Spleen (tissue), 11 donors: ENCODE results near the gene ITGA1. TPM values are rescaled to one million over a fixed set of nuclear protein-coding genes. Genes with fewer than 3 reads are reported as not detected.
A peak's percentile ranks its signal among the peaks of the same experiment; 100 is the strongest.
"Not testable (repeated sequence)": the region's sequence is repeated elsewhere in the genome, so short reads cannot be mapped to it uniquely, and the experiment has no call there.

ENCODE experiments used
- DNase-seq: peaks from one replicate; pipeline ENCODE4 v3.0.0-alpha.2; 2020
- H3K27ac ChIP-seq, 8 donors: fragments of 200-600 bp; sonication (generic) in 7 of 8; 1 replicate in 4 of 8; 2 replicates in 4 of 8; pipeline versions ENCODE4 v1.5.0 to v1.8.0; 2016 to 2021; ENCODE audit warnings: inconsistent platforms in 4 of 8, mild to moderate bottlenecking in 4 of 8, moderate library complexity in 1 of 8
- H3K27me3 ChIP-seq, 7 donors: fragments of 200-600 bp; sonication (generic) in 6 of 7; replicated peaks in 1 of 7; 1 replicate in 4 of 7; 2 replicates in 3 of 7; pipeline versions ENCODE4 v1.5.0 to v1.8.0; 2016 to 2021; ENCODE audit warnings: inconsistent platforms in 3 of 7, mild to moderate bottlenecking in 1 of 7
- H3K36me3 ChIP-seq, 6 donors: fragments of 200-600 bp; sonication (generic) in 5 of 6; 1 replicate in 4 of 6; 2 replicates in 2 of 6; pipeline versions ENCODE4 v1.5.0 to v1.8.0; 2016 to 2021; ENCODE audit warnings: inconsistent platforms in 2 of 6
- H3K4me1 ChIP-seq, 6 donors: fragments of 200-600 bp; sonication (generic) in 5 of 6; 1 replicate in 3 of 6; 2 replicates in 3 of 6; pipeline versions ENCODE4 v1.5.0 to v1.8.0; 2016 to 2021; ENCODE audit warnings: inconsistent platforms in 3 of 6
- H3K4me3 ChIP-seq, 8 donors: fragments of 200-600 bp; sonication (generic) in 7 of 8; 1 replicate in 4 of 8; 2 replicates in 4 of 8; pipeline versions ENCODE4 v1.5.0 to v1.8.0; 2016 to 2021; ENCODE audit warnings: inconsistent platforms in 4 of 8, mild to moderate bottlenecking in 4 of 8, moderate library complexity in 2 of 8
- H3K9me3 ChIP-seq, 8 donors: fragments of 200-600 bp; sonication (generic) in 7 of 8; 1 replicate in 4 of 8; 2 replicates in 4 of 8; pipeline versions ENCODE4 v1.5.0 to v1.8.0; 2016 to 2021; ENCODE audit warnings: inconsistent platforms in 4 of 8
- POLR2A ChIP-seq, 3 donors: fragments of 450-650 bp; IDR thresholded peaks; one replicate each; pipeline ENCODE4 v1.5.1; 2017; ENCODE audit warnings: antibody characterized with exemption in 3 of 3, mild to moderate bottlenecking in 1 of 3
- POLR2AphosphoS5 ChIP-seq, 3 donors: sonication (generic); formaldehyde crosslinking; IDR thresholded peaks; one replicate each; pipeline ENCODE4 v1.5.1; 2017; ENCODE audit warnings: antibody characterized with exemption in 3 of 3
- WGBS, 5 donors: extraction: QIAGEN DNeasy Blood & Tissue Kit in 3 of 5; methylation state at CpG; one replicate each; pipeline versions ENCODE4 v1.1.5 to v1.1.7; 2013 to 2018; 5-methylcytosine and 5-hydroxymethylcytosine counted together
- intact Hi-C: fragments of 100-400 bp; cut with DNase I; formaldehyde crosslinking; loops from one replicate; pipeline ENCODE4 v1.15.0; 2023; ENCODE audit warnings: low total_unique reads
- polyA plus RNA-seq, 3 donors: library from polyadenylated mRNA; stranded (reverse); fragments of 200-250 nt; gene quantifications; one replicate each; pipeline ENCODE4 v1.2.1, GENCODE V29; 2013
- total RNA-seq, 7 donors: library from RNA; depleted of rRNA in 3 of 7; stranded (reverse); fragments of >200 nt in 3 of 7; fragmentation: NEBNext Ultra II Directional in 4 of 7; extraction: Animal tissue kit (Norgen Biotek cat#: 25700) in 4 of 7; gene quantifications; one replicate each; pipeline versions ENCODE4 v1.1.0 to v1.2.1, GENCODE V29; 2016 to 2021
- TF ChIP-seq, protein P1 (sequence below), 11 experiments: fragments of 200-600 bp in 7 of 11; fragments of 450-650 bp in 4 of 11; sonication (generic) in 4 of 11; IDR thresholded peaks in 8 of 11; conservative IDR thresholded peaks in 3 of 11; 1 replicate in 7 of 11; 2 replicates in 4 of 11; pipeline versions ENCODE4 v1.4.0 to v1.8.0; 2016 to 2021; ENCODE audit warnings: antibody characterized with exemption in 11 of 11, inconsistent platforms in 4 of 11, mild to moderate bottlenecking in 1 of 11
- donor health status: healthy with polysubstance abuse.
- donor health status: DM: no; HTN: no; CAD: no; lungs with moderate emphysema.
- donor health status: DM: no; HTN: no; CAD: no.
- donor health status: Bipolar disorder and iron deficiency.
- donor health status: healthy.
- donor health status: DM: no; HTN: no; CAD: no.
- donor health status: DM: yes; HTN: yes; CAD: no.

Gene ITGA1
- total and polyA plus RNA-seq, 10 donors = 8.3 to 505 (median 289) TPM

DNA sequence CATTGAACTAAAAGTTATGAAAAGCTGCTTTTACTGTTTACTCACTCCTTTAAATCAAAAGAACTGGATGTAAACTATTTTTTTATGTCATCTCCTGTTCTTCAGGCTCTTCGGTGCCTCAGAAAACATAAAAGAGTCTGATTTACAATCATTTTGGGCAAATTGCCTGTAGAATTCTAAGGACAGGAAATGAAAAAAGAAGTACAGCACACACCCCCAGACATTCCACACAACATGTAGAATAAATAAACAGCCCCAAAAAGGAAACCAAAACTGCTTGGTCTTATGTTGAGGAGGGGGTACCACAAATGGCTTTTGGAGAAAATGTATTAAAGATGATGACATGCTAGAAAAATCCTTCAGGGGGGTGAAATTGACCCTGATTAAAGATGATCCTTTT is 57.2 kb downstream of the ITGA1 start:
- 10 to 28% (median 16%) methylated on average over 1 of the region's 1 CpG for WGBS, 5 donors
- Histone ChIP-seq H3K27me3 (no peaks in the 10 kb centered on the region), H3K27ac (peak overlapping the region in 7 of 8 donors; percentile 5 to 61 (median 42)), H3K36me3 (no peaks in the 10 kb centered on the region), H3K9me3 (no peaks in the 10 kb centered on the region), H3K4me1 (peaks cover 5 to 76% (median 23%) of the 10 kb centered on the region in 6 donors), H3K4me3 (no peak overlapping the region)
- DNase-seq = no peak
- intact Hi-C loops = no loop called here
- TF ChIP-seq, protein P1, sequence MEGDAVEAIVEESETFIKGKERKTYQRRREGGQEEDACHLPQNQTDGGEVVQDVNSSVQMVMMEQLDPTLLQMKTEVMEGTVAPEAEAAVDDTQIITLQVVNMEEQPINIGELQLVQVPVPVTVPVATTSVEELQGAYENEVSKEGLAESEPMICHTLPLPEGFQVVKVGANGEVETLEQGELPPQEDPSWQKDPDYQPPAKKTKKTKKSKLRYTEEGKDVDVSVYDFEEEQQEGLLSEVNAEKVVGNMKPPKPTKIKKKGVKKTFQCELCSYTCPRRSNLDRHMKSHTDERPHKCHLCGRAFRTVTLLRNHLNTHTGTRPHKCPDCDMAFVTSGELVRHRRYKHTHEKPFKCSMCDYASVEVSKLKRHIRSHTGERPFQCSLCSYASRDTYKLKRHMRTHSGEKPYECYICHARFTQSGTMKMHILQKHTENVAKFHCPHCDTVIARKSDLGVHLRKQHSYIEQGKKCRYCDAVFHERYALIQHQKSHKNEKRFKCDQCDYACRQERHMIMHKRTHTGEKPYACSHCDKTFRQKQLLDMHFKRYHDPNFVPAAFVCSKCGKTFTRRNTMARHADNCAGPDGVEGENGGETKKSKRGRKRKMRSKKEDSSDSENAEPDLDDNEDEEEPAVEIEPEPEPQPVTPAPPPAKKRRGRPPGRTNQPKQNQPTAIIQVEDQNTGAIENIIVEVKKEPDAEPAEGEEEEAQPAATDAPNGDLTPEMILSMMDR (IDR thresholded peaks at IDR 0.05 in 8 of 11, conservative IDR thresholded peaks at IDR 0.05 in 3 of 11) = no peak
- no peak for TF ChIP-seq POLR2AphosphoS5 (IDR thresholded peaks at IDR 0.05)
- no peak for TF ChIP-seq POLR2A (IDR thresholded peaks at IDR 0.05)

GRCh38 chr5:52846182-52846842 is 58.6 kb downstream of the ITGA1 start:
- Histone ChIP-seq H3K9me3 (no peaks in the 10 kb centered on the region), H3K27ac (peak overlapping the region in 5 of 8 donors; percentile 2 to 52 (median 42)), H3K27me3 (no peaks in the 10 kb centered on the region), H3K4me1 (peaks cover 5 to 69% (median 18%) of the 10 kb centered on the region in 6 donors), H3K36me3 (no peaks in the 10 kb centered on the region), H3K4me3 (no peak overlapping the region)
- intact Hi-C loops = no loop called here
- DNase-seq = no peak
- TF ChIP-seq, protein P1 (IDR thresholded peaks at IDR 0.05 in 8 of 11, conservative IDR thresholded peaks at IDR 0.05 in 3 of 11) = no peak
- TF ChIP-seq POLR2AphosphoS5 (IDR thresholded peaks at IDR 0.05) = no peak
- TF ChIP-seq POLR2A (IDR thresholded peaks at IDR 0.05) = no peak
- WGBS, 5 donors = 47 to 70% (median 58%) methylated on average over 6 of the region's 6 CpGs

- intact Hi-C loops, H3K27ac ChIP-seq, H3K27me3 ChIP-seq, H3K36me3 ChIP-seq, H3K4me3 ChIP-seq, H3K9me3 ChIP-seq, DNase-seq: not testable (repeated sequence)
- peaks cover 5 to 60% (median 25%) of the 10 kb centered on the region in 6 donors for H3K4me1 ChIP-seq
- WGBS, 5 donors = 84 to 96% (median 91%) methylated on average over 4 to 5 of the region's 5 CpGs
These were observed 61.0 kb downstream of the ITGA1 start for GRCh38 chr5:52848688-52849087.

- H3K9me3 ChIP-seq = no peaks in the 10 kb centered on the region
- H3K27me3 ChIP-seq = no peaks in the 10 kb centered on the region
- TF ChIP-seq POLR2A (IDR thresholded peaks at IDR 0.05) = no peak
- intact Hi-C loops = no loop called here
- 70 to 93% (median 82%) methylated on average over 3 of the region's 3 CpGs for WGBS, 5 donors
- H3K36me3 ChIP-seq = peaks cover 0 to 8% (median 0%) of the 10 kb centered on the region in 6 donors
- no peak for DNase-seq
- no peak overlapping the region for H3K27ac ChIP-seq
- H3K4me3 ChIP-seq = no peak overlapping the region
- H3K4me1 ChIP-seq = peaks cover 5 to 60% (median 28%) of the 10 kb centered on the region in 6 donors
These were observed 61.8 kb downstream of the ITGA1 start for GRCh38 chr5:52849544-52849943.

DNA sequence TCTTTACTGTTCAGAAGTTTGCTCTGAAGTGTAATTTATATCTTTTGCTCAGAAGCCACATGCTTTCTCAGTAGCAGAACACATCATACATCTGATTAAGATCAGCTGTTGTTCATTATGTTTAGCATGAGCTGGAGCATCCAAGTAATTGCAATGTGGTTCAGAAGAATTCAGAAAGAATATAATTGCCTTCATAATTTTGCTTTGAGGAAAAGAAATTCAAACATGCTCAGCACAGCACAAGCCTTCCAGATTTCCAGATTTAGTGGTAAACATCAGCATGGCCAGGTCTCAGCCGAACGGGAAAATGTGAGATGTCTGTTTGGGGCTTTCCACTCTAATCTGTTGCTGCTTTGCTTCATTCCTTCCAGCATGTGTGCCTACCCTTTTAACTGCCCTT is 65.9 kb downstream of the ITGA1 start:
- TF ChIP-seq POLR2A (IDR thresholded peaks at IDR 0.05) (no peak), POLR2AphosphoS5 (IDR thresholded peaks at IDR 0.05) (no peak)
- TF ChIP-seq, protein P1 (IDR thresholded peaks at IDR 0.05 in 8 of 11, conservative IDR thresholded peaks at IDR 0.05 in 3 of 11) = no peak
- 66 to 88% (median 75%) methylated on average over 2 of the region's 2 CpGs for WGBS, 5 donors
- Histone ChIP-seq H3K36me3 (peaks cover 0 to 8% (median 0%) of the 10 kb centered on the region in 6 donors), H3K27ac (peak overlapping the region in 6 of 8 donors; percentile 2 to 61 (median 38)), H3K9me3 (no peaks in the 10 kb centered on the region), H3K4me3 (no peak overlapping the region), H3K4me1 (peaks cover 0 to 49% (median 33%) of the 10 kb centered on the region in 6 donors), H3K27me3 (no peaks in the 10 kb centered on the region)
- intact Hi-C loops = no loop called here
- DNase-seq = no peak
